ENCODE data around the gene KIAA1958. TPM values are rescaled to one million over a fixed set of nuclear protein-coding genes. Genes with fewer than 3 reads are reported as not detected.

The KIAA1958 gene
- total RNA-seq, 2 experiments from 2014 or later: 9.7 to 13.0 TPM

DNA sequence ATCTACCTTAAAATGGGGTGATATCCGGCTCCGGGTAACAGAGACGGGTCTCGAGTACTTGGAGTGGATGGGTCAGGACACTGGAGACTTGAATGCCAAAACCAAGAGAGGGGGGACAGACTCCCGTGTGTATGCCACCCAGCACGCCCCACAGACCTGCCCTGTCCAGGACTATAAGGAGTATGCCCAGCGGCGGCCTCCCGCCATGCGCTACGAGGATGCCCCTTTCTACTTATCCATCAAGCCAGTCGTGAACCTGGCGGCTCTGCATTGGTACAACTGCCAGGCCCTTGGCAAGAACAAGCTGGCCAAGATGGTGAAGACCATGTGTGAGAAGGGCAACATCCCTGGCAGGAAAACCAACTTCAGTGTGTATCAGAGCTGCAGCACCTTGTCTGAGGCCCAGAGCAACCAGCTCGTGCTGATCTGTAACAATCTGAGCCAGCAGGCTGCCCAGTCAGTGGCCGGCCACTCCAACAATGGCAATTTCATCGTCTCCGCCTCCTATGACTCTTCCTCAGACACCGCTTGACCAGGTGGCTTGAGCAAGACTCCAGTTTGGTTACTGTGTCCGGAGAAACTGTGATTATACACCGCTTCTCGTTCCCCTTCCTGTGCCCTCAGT lies 131.9 kb downstream of the KIAA1958 start:
- Mint-ChIP-seq H3K27me3 (no peaks in the 10 kb centered on the region), H3K27ac (no peak overlapping the region), H3K4me3 (no peak overlapping the region), H3K9me3 (ENCODE audit: low read depth) (no peaks in the 10 kb centered on the region), H3K36me3 (ENCODE audit: low read depth) (peaks cover 5% of the 10 kb centered on the region), H3K4me1 (no peaks in the 10 kb centered on the region)
- ATAC-seq (no peak), DNase-seq (no peak)
- CTCF ChIA-PET: interaction anchor here (0.5 kb wide), 1 partner anchor 28 kb away, joined by 3 read pairs; no protein-coding TSS in a partner anchor
- POLR2A ChIA-PET: no interaction called here
- intact Hi-C loops (cut with DNase I, micrococcal nuclease): no loop called here

DNA sequence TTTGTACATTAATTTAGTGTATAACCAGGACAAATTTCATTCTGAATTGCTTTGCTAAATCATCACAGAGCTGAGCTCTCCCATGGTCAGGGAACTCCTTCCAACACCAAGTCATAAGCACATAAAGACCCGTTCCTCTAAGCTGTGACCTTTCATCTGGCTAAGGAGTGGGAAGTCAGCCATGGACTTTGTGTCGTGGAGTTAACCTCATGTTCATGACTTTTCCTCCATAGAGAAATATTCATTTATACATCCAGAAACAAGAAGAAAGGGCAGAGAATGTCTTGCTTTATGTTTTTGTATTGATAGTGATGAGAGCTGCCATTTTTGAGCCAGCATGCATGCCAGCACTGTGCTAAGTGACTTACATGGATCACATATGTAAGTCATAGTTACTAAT lies 133.8 kb downstream of the KIAA1958 start:
- ChIA-PET CTCF (interaction anchor here (0.9 kb wide), 1 partner anchor 116 kb away, joined by 3 read pairs; no protein-coding TSS in a partner anchor), POLR2A (no interaction called here)
- intact Hi-C loops (cut with DNase I, micrococcal nuclease): no loop called here
- Mint-ChIP-seq H3K36me3 (ENCODE audit: low read depth) (peaks cover 5% of the 10 kb centered on the region), H3K27ac (no peak overlapping the region), H3K27me3 (no peaks in the 10 kb centered on the region), H3K4me3 (no peak overlapping the region), H3K4me1 (no peaks in the 10 kb centered on the region), H3K9me3 (ENCODE audit: low read depth) (no peaks in the 10 kb centered on the region)
- ATAC-seq (no peak), DNase-seq (no peak)

DNA sequence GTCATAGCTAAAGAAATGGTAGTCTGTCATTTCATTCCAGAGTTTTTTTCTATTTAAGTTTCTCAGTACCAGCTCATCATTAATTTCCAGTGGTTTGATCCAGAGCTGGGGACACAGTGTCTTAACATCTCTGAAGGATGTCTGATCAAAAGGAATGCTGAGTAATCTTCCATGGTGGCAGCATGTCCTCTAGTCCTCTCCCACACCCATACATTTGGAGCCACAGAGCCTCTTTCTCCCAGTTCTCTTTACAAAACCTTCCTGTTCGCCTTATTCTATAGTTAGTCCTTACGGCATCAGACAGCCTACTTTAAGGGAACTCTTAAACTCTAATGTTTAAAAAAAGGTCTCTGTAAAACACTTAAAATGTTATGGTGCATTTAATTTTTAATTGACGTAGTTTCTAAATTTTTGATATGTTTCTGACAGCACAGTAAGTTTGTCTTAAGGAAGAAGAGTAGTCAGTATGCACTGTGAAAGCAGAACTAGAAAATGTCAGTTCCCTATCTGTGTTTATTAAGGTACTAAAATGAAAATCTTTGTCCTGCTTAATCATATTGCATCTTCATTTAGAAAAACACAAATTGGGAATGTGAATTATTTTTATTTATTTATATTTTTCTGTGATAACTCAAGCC lies 134.5 kb downstream of the KIAA1958 start:
- intact Hi-C loops (cut with DNase I, micrococcal nuclease): no loop called here
- POLR2A ChIA-PET: no interaction called here
- H3K4me1 Mint-ChIP-seq: no peaks in the 10 kb centered on the region
- CTCF ChIA-PET: interaction anchor here (0.9 kb wide), 1 partner anchor 117 kb away, joined by 3 read pairs; no protein-coding TSS in a partner anchor
- H3K27me3 Mint-ChIP-seq: no peaks in the 10 kb centered on the region
- peaks cover 5% of the 10 kb centered on the region for H3K36me3 Mint-ChIP-seq (ENCODE audit: low read depth)
- H3K27ac Mint-ChIP-seq: no peak overlapping the region
- DNase-seq (no peak), ATAC-seq (no peak)
- no peaks in the 10 kb centered on the region for H3K9me3 Mint-ChIP-seq (ENCODE audit: low read depth)
- no peak overlapping the region for H3K4me3 Mint-ChIP-seq

DNA sequence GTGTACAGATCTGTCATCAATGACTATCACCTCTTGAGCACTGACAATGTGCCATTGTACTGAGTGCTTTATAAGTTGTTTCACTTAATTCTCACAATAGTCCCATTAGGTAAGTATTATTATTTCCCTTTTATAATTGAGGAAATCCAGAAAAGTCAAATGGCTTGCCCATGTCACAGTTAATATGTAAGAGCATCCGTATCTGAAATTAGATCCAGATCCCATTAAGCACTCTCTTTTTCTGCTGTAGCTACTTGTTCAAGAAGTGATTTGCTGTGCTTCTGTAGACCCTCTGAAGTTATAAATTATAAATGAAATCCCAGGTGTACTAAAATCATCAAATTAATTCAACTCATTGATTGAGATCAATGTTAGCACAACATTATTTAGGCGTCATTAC lies 136.6 kb downstream of the KIAA1958 start:
- intact Hi-C loops (cut with DNase I, micrococcal nuclease): no loop called here
- POLR2A ChIA-PET: no interaction called here
- H3K27ac Mint-ChIP-seq: no peak overlapping the region

DNA sequence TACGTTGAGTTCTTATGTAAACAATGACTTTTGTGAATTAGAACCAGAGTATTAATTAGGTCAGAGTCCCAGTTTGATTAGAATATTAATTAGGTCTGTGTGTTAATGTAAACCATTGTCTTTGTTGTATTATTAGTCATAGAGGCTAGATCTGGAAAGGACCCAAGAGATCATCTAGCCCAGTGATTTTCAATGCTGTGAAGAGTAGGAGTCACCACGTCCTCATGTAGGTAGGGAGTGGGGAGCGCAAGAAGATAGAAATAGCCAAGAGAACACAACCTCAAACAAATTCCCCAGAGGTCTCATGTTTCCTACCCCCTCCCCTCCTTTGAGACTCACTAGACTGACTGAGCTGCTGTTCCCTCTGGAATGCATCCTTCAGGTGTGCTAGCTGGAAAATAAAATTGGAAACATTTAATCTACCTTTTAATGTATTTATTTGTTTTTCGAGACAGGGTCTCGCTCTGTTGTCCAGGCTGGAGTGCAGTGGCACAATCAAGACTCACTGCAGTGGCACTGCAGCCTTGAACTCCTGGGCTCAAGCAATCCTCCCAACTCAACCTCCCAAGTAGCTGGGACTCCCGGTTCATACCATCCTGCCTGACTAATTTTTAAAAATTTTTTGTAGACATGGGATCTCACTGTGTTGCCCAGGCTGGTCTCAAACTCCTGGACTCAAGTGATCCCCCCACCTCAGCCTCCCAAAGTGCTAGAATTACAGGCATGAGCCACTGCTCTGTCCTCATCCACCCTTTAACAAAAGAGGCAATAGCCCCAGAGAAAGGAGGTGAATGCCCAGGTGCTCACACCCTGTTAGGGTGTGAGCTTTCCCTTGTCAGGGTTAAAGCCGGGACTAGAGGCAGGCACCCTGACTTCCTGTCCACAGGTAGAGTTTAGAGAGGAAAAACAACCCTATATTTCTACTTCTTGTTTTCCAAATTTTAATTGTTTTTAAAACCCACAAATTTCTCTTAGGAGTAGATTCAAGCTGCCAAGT lies 138.4 kb downstream of the KIAA1958 start:
- intact Hi-C loops (cut with DNase I, micrococcal nuclease): no loop called here
- H3K4me3 Mint-ChIP-seq: no peak overlapping the region
- H3K4me1 Mint-ChIP-seq: no peaks in the 10 kb centered on the region
- ChIA-PET CTCF (interaction anchor here (0.9 kb wide), 1 partner anchor 10 kb away, joined by 3 read pairs; no protein-coding TSS in a partner anchor), POLR2A (no interaction called here)
- DNase-seq: no peak
- no peak overlapping the region for H3K27ac Mint-ChIP-seq
- no peaks in the 10 kb centered on the region for H3K27me3 Mint-ChIP-seq
- H3K9me3 Mint-ChIP-seq (ENCODE audit: low read depth): no peaks in the 10 kb centered on the region
- no peaks in the 10 kb centered on the region for H3K36me3 Mint-ChIP-seq (ENCODE audit: low read depth)
- no peak for ATAC-seq

More for the DNA sequence above, 136.6 kb downstream of the KIAA1958 start:
- no peak for DNase-seq
- Mint-ChIP-seq H3K27me3 (no peaks in the 10 kb centered on the region), H3K36me3 (ENCODE audit: low read depth) (no peaks in the 10 kb centered on the region), H3K4me1 (no peaks in the 10 kb centered on the region), H3K9me3 (ENCODE audit: low read depth) (no peaks in the 10 kb centered on the region), H3K4me3 (no peak overlapping the region)
- CTCF ChIA-PET: no interaction called here
- no peak for ATAC-seq

DNA sequence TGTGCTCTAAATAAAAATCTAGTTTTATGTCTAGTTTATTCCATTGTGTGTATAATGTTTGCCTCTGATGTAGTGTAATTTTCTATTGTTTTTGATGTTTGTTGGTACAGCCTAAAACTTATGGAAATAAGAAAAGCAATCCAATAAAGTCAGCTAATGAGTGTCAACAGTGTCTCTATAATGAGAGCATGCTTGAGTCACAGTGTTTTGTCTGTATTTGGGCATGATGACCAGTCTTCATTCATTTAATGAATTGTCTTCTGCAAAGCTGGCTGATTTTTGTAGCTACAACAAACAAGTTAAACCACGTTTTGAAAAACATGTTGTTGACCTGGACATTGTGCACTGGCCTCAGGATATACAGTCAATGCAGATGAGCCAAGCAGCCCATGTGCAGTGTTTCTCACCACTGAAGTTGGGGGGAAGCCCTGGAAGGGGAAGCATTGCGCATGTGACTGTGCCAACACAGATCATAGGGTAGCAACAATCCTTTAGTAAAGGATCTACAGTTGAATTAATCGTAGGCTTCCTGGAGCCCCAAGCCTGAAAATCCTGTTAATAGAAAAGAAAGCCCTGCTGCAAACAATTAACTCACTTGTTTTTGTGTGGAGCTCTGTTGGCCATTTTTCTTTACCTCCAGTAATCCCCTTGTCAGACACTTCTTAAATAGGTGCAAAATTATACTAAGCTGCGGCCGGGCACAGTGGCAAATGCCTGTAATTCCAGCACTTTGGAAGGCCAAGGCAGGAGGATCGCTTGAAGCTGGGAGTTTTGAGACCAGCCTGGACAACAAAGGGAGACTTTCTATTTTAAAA lies 143.3 kb downstream of the KIAA1958 start:
- Mint-ChIP-seq H3K36me3 (ENCODE audit: low read depth) (no peaks in the 10 kb centered on the region), H3K9me3 (ENCODE audit: low read depth) (no peaks in the 10 kb centered on the region), H3K4me1 (no peaks in the 10 kb centered on the region), H3K4me3 (no peak overlapping the region), H3K27ac (no peak overlapping the region), H3K27me3 (no peaks in the 10 kb centered on the region)
- ChIA-PET CTCF (no interaction called here), POLR2A (interaction anchor here (0.6 kb wide), 1 partner anchor 872 kb away, joined by 3 read pairs; no protein-coding TSS in a partner anchor)
- ATAC-seq: no peak
- DNase-seq: no peak
- intact Hi-C loops (cut with DNase I, micrococcal nuclease): no loop called here

DNA sequence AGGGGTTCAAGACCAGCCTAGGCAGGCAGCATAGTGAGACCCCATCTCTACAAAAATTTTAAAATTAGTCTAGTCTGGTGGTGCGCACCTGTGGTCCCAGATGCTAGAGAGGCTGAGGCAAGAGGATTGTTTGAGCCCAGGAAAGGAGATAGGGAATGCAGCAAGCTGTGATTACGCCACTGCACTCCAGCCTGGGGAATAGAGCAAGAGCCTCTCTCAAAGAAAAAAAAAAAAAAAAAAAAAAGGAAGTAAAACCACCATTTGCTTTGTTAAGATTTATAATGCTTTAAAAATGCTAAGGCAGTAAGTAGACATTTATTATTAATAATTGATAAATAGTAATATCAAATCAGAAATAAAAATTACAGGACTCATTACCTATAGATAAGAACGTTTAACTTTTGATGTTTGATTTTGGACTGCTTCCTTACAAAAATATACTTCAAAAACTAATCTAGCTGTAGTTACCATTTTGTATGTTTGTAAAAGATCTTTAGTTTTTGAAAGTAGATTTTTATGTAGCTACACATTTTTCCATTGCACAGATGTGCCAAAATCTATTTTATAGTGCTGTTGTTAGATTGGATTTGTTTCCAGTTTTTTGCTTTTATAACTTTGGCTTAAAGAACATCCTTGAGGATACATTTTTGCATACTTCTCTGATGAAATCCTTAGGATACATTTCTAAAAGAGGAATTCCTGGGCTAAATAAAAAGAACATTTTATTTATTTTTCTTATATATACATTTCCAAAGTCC lies 144.9 kb downstream of the KIAA1958 start:
- CTCF ChIA-PET: interaction anchor here (0.9 kb wide), 1 partner anchor 34 kb away, joined by 3 read pairs; no protein-coding TSS in a partner anchor
- Mint-ChIP-seq H3K27ac (no peak overlapping the region), H3K36me3 (ENCODE audit: low read depth) (no peaks in the 10 kb centered on the region), H3K4me3 (no peak overlapping the region), H3K27me3 (no peaks in the 10 kb centered on the region), H3K9me3 (ENCODE audit: low read depth) (no peaks in the 10 kb centered on the region), H3K4me1 (no peaks in the 10 kb centered on the region)
- DNase-seq: no peak
- POLR2A ChIA-PET: no interaction called here
- ATAC-seq: no peak
- intact Hi-C loops (cut with DNase I, micrococcal nuclease): no loop called here

DNA sequence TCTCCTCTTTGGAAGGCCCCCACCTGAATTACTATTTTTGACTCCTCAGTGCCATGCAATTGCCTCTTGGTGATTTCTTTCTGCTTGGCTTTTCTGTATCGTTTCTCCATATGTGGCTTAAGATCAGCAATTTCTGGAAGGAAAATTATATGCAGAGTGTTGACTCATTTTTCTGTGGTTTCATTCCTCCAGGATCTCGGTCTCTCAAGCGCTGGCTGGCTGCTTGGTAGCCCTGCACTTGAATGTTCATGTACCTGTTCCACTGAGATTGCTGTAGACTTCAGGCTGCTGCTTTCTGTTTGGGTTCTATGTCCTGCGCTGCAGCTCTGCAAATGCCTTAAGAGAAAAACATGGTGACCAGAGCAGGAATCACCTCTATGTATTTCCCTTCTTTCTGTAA lies 153.7 kb downstream of the KIAA1958 start:
- Mint-ChIP-seq H3K27me3 (no peaks in the 10 kb centered on the region), H3K9me3 (ENCODE audit: low read depth) (peaks cover 10% of the 10 kb centered on the region), H3K36me3 (ENCODE audit: low read depth) (peaks cover 11% of the 10 kb centered on the region), H3K27ac (no peak overlapping the region), H3K4me3 (no peak overlapping the region), H3K4me1 (no peaks in the 10 kb centered on the region)
- DNase-seq (no peak), ATAC-seq (no peak)
- intact Hi-C loops (cut with DNase I, micrococcal nuclease): no loop called here
- CTCF ChIA-PET: no interaction called here
- POLR2A ChIA-PET: no interaction called here

DNA sequence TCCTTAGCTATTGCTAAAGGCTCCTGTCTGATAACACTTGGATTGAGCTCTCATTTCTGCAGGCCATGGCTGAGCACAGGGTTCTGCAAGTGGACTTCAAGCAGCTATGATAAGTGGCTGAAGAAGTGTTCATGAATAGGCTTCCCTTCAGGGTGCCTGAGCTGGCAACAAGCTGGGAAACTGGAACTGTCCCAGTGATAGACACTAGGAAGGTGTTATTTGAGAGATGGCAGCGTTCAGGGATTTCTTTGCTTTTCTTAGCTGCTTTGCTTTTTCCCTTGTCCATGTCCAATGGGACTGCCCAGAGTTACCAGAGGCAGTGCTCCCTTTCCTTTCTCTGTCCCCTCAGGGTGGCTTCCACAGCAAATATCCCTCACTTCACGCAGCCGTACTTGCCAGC lies 155.5 kb downstream of the KIAA1958 start:
- Mint-ChIP-seq H3K27ac (no peak overlapping the region), H3K36me3 (ENCODE audit: low read depth) (peaks cover 20% of the 10 kb centered on the region), H3K9me3 (ENCODE audit: low read depth) (peaks cover 15% of the 10 kb centered on the region), H3K27me3 (no peaks in the 10 kb centered on the region), H3K4me1 (no peaks in the 10 kb centered on the region), H3K4me3 (no peak overlapping the region)
- POLR2A ChIA-PET: no interaction called here
- CTCF ChIA-PET: no interaction called here
- no peak for DNase-seq
- ATAC-seq: no peak
- intact Hi-C loops (cut with DNase I, micrococcal nuclease): no loop called here

DNA sequence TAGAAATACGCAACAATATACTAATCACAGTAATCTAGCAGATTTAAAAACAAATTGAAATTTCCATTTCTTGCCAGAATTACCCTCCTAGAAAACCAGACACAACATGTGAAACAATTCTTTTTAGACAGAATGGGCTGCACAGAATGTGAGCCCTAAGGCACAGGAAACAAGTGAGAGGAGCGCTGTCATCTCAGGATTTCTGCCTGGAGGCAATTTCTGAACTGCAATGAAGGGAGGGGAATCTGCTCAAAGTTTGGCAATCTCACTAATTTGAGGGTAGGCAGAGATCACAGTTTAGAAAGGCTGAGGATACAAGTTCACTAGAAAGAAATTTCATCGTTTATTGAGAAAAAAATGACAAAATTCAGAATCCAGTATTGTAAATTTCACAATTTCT lies 161.0 kb downstream of the KIAA1958 start:
- Mint-ChIP-seq H3K27me3 (no peaks in the 10 kb centered on the region), H3K4me1 (no peaks in the 10 kb centered on the region), H3K36me3 (ENCODE audit: low read depth) (peaks cover 30% of the 10 kb centered on the region), H3K9me3 (ENCODE audit: low read depth) (peaks cover 22% of the 10 kb centered on the region), H3K4me3 (no peak overlapping the region), H3K27ac (no peak overlapping the region)
- ATAC-seq (no peak), DNase-seq (no peak)
- ChIA-PET POLR2A (no interaction called here), CTCF (no interaction called here)
- intact Hi-C loops (cut with DNase I, micrococcal nuclease): no loop called here

Data from activated CD4-positive, alpha-beta T cell treated with anti-CD3 and anti-CD28 coated beads for 36 hours (primary cell).